Measurements from ENCODE around the gene PAK2.

DNA sequence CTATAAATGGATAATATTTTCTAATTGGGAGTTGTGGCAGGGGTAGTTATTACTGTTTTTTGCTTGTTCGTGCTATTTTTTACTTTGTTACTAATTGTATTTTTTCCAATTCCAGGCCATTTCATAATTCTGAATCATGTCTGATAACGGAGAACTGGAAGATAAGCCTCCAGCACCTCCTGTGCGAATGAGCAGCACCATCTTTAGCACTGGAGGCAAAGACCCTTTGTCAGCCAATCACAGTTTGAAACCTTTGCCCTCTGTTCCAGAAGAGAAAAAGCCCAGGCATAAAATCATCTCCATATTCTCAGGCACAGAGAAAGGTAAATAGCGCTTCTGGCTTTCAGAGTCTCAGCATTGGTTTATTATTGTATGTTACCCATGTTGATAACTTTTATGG lies 42.9 kb downstream of the PAK2 start:
- TF ChIP-seq POLR2A (IDR thresholded peaks at IDR 0.05; ENCODE audit: low read length) (no peak), GATA1 (IDR thresholded peaks at IDR 0.05; ENCODE audit: low read depth, low read length) (no peak)
